NK-92 (cell line): Measurements from ENCODE around the gene OR4D10.

Experiments used
- DNase-seq: peaks from one replicate; lab custom pipeline; 2025; ENCODE audit not compliant: unreplicated experiment; lab: John Stamatoyannopoulos, UW

OR4D10 gene

GRCh38 chr11:59523541-59523940 lies 50.4 kb downstream of the OR4D10 start:
- no peak for DNase-seq

- DNase-seq, result no peak
Measured at GRCh38 chr11:59528711-59529110, 55.6 kb downstream of the OR4D10 start.
